MCF 10A (cell line): Measurements from ENCODE around the gene MMP24OS. TPM values are rescaled to one million over a fixed set of nuclear protein-coding genes. Genes with fewer than 3 reads are reported as not detected.

Experiments used
- BruUV-seq: library from RNA; stranded (reverse); fragments of 400-500 nt; replicated peaks from 2 replicates; lab custom pipeline; 2021; lab: Mats Ljungman, UMichigan
- CTCF ChIA-PET: fragments of 300-600 bp; sonication (Branson Sonifier 250); formaldehyde crosslinking; extraction: SDS; loops from one replicate; lab custom pipeline; 2021; ENCODE audit warnings: antibody characterized with exemption, inconsistent platforms; lab: Yijun Ruan, JAX
- POLR2A ChIA-PET: fragments of 300-600, 350-650 bp; sonication (Branson Sonifier 250); formaldehyde crosslinking; extraction: SDS; loops from one replicate; lab custom pipeline; 2020; ENCODE audit warnings: antibody characterized with exemption, inconsistent platforms; lab: Yijun Ruan, JAX
- DNase-seq: peaks from one replicate; pipeline ENCODE4 v3.0.0-alpha.2; 2018; ENCODE audit not compliant: unreplicated experiment
- H3K27ac Mint-ChIP-seq: one replicate; pipeline ENCODE4 v1.8.0; 2022; ENCODE audit warnings: mild to moderate bottlenecking, low read depth, mixed read lengths; ENCODE audit not compliant: unreplicated experiment
- H3K27me3 Mint-ChIP-seq: one replicate; pipeline ENCODE4 v1.8.0; 2022; ENCODE audit warnings: mixed read lengths; ENCODE audit not compliant: insufficient read depth, unreplicated experiment
- H3K36me3 Mint-ChIP-seq: one replicate; pipeline ENCODE4 v1.8.0; 2022; ENCODE audit warnings: mild to moderate bottlenecking, moderate library complexity, mixed read lengths; ENCODE audit not compliant: insufficient read depth, unreplicated experiment
- H3K4me1 Mint-ChIP-seq: one replicate; pipeline ENCODE4 v1.8.0; 2022; ENCODE audit warnings: mixed read lengths; ENCODE audit not compliant: insufficient read depth, unreplicated experiment
- H3K4me3 Mint-ChIP-seq: one replicate; pipeline ENCODE4 v1.8.0; 2022; ENCODE audit warnings: mild to moderate bottlenecking, moderate library complexity, mixed read lengths; ENCODE audit not compliant: unreplicated experiment
- H3K9me3 Mint-ChIP-seq: one replicate; pipeline ENCODE4 v1.8.0; 2022; ENCODE audit warnings: mixed read lengths; ENCODE audit not compliant: unreplicated experiment
- intact Hi-C: fragments of 100-400 bp; cut with micrococcal nuclease; formaldehyde crosslinking; loops from 2 replicates; pipeline ENCODE4 v1.14.1; 2022
- total RNA-seq: library from RNA; stranded (reverse); gene quantifications from 2 replicates; pipeline ENCODE4 v1.2.3, GENCODE V29; 2022
- TF ChIP-seq, protein P1 (sequence below): fragments of 200-600 bp; IDR thresholded peaks from one replicate; pipeline ENCODE4 v1.8.0; 2022; ENCODE audit warnings: antibody characterized with exemption, mild to moderate bottlenecking; ENCODE audit not compliant: unreplicated experiment

The MMP24OS gene
- total RNA-seq, 1 experiment from 2014 or later, result 52.2 TPM

DNA sequence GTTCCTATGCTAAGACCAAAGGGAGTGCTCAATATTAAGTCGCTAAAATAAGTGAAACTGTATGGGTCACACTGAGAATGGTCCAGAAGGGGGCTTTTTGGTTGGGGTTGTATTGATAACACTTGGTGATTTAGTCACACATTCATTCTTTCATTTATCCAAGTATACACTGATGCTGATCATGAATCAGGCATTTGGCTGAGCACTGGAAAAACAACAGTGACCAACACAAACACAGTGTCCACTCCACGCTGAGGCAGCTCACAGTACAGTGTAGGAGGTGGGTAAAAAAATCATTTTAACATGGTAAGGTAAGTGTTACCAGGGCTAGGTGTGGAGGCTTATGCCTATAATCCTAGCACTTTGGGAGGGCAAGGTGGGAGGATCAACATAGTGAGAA lies 23.5 kb upstream of the MMP24OS start:
- POLR2A ChIA-PET, result interaction anchor here (0.6 to 13.4 kb wide), 14 partner anchors 8 to 154 kb away, joined by 3 to 468 read pairs (median 6); partner anchors contain the start of genes EDEM2, EIF6, GDF5 and MMP24OS
- BruUV-seq, result no TSS peak
- H3K27ac Mint-ChIP-seq, result no peak overlapping the region
- TF ChIP-seq, protein P1, sequence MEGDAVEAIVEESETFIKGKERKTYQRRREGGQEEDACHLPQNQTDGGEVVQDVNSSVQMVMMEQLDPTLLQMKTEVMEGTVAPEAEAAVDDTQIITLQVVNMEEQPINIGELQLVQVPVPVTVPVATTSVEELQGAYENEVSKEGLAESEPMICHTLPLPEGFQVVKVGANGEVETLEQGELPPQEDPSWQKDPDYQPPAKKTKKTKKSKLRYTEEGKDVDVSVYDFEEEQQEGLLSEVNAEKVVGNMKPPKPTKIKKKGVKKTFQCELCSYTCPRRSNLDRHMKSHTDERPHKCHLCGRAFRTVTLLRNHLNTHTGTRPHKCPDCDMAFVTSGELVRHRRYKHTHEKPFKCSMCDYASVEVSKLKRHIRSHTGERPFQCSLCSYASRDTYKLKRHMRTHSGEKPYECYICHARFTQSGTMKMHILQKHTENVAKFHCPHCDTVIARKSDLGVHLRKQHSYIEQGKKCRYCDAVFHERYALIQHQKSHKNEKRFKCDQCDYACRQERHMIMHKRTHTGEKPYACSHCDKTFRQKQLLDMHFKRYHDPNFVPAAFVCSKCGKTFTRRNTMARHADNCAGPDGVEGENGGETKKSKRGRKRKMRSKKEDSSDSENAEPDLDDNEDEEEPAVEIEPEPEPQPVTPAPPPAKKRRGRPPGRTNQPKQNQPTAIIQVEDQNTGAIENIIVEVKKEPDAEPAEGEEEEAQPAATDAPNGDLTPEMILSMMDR, result no peak
- no peak for DNase-seq
- no peaks in the 10 kb centered on the region for H3K9me3 Mint-ChIP-seq
- intact Hi-C loops, result no loop called here
- no peaks in the 10 kb centered on the region for H3K27me3 Mint-ChIP-seq
- no peaks in the 10 kb centered on the region for H3K36me3 Mint-ChIP-seq
- no peak overlapping the region for H3K4me3 Mint-ChIP-seq
- CTCF ChIA-PET, result interaction anchor here (0.5 to 16.2 kb wide), 8 partner anchors 13 to 152 kb away, joined by 3 to 374 read pairs (median 30); partner anchors contain the start of genes EIF6 and GDF5
- H3K4me1 Mint-ChIP-seq, result peaks cover 47% of the 10 kb centered on the region

DNA sequence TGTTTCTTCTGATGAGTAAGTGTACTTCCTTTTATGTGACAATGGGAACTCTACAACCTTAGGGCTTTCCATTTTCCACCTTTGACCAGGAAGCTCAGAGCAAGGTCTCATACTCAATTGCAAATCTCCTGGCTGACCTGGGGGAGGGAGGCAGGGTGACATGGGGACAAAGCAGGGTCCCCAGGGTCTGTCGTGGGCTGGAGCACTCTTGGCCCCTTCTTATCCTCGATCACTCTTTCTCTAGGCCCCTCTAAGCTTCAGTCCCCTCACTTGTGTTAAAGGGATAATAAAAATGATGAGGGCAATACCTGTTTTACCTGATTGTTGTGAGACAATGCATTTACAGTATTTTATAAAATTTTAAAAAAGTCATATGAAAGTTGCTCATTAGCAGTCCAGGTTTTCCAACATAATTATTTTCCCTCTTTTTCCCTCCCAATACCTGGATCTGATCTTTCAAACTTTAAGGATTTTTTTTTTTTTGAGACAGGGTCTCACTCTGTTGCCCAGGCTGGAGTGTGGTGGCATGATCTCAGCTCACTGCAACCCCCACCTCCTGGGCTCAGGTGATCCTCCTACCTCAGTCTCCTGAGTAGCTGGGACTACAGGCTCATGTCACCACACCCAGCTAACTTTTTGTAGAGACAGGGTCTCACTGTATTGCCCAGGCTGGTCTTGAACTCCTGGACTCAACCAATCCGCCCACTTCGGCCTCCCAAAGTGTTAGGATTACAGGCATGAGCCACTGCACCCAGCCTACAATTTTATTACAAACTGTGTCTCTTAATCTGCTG lies 22.7 kb upstream of the MMP24OS start:
- ChIA-PET CTCF (interaction anchor here (0.6 to 16.2 kb wide), 7 partner anchors 10 to 156 kb away, joined by 3 to 374 read pairs (median 3); partner anchors contain the start of gene GDF5), POLR2A (interaction anchor here (0.7 to 13.4 kb wide), 10 partner anchors 9 to 154 kb away, joined by 3 to 253 read pairs (median 5); partner anchors contain the start of genes EDEM2, EIF6, GDF5 and UQCC1)

DNA sequence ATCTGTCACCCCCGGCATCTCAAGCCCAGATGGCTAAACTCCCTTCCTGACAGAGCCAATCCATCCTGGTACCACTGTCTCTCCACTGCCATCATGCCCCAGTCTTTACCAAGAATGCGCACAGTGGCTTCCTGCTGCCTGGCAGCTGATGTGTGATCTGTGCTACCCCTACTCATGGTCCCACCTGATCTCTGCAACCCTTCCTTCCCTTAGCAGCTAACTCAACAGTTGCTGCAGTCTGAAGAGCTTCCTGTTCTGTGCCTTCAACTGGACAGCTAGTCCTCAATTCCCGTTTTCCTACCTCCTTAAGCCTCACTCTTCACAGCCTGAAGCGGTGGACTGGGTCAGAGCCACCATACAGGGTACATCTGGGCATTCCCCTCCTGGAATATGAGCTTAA lies 21.9 kb upstream of the MMP24OS start:
- Mint-ChIP-seq H3K27ac (no peak overlapping the region), H3K27me3 (no peaks in the 10 kb centered on the region), H3K36me3 (no peaks in the 10 kb centered on the region), H3K9me3 (no peaks in the 10 kb centered on the region), H3K4me3 (no peak overlapping the region), H3K4me1 (peaks cover 32% of the 10 kb centered on the region)
- intact Hi-C loops, result no loop called here
- TF ChIP-seq, protein P1, result no peak
- CTCF ChIA-PET, result interaction anchor here (0.5 to 16.2 kb wide), 6 partner anchors 30 to 155 kb away, joined by 3 to 374 read pairs (median 3); partner anchors contain the start of gene GDF5
- no TSS peak for BruUV-seq
- DNase-seq, result no peak
- POLR2A ChIA-PET, result interaction anchor here (1.1 to 13.4 kb wide), 8 partner anchors 9 to 143 kb away, joined by 4 to 253 read pairs (median 8); partner anchors contain the start of genes EIF6 and GDF5

More for the DNA sequence above, 22.7 kb upstream of the MMP24OS start:
- Mint-ChIP-seq H3K4me1 (peaks cover 39% of the 10 kb centered on the region), H3K4me3 (no peak overlapping the region), H3K9me3 (no peaks in the 10 kb centered on the region), H3K36me3 (no peaks in the 10 kb centered on the region), H3K27ac (no peak overlapping the region), H3K27me3 (no peaks in the 10 kb centered on the region)
- TF ChIP-seq, protein P1, result no peak
- DNase-seq, result no peak
- BruUV-seq, result no TSS peak
- intact Hi-C loops, result no loop called here

DNA sequence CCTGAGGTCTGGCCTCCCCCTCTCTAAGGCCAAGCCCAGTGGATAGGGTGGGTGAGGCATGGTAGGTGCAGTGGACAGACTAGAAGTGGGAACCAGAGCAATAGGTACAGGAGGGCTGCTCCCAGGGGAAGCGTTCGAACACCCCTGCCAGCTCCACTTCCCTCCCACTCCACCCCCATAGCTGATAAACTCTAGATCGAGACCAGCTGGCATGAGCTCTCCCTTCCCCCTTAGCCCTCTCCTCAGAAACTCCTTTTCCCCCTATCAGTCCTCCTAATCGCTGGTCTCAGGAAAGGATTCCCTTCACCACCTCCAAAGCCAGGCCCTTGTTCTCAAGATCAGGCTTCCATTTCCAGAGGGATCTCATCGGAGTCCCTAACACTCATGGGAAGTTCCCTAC lies 20.3 kb upstream of the MMP24OS start:
- no peaks in the 10 kb centered on the region for H3K9me3 Mint-ChIP-seq
- no peak for DNase-seq
- TF ChIP-seq, protein P1, result no peak
- intact Hi-C loops, result no loop called here
- peaks cover 18% of the 10 kb centered on the region for H3K4me1 Mint-ChIP-seq
- no TSS peak for BruUV-seq
- CTCF ChIA-PET, result interaction anchor here (1.3 to 16.2 kb wide), 3 partner anchors 24 to 144 kb away, joined by 3 to 374 read pairs (median 5); partner anchors contain the start of gene GDF5
- POLR2A ChIA-PET, result interaction anchor here (0.8 to 13.4 kb wide), 6 partner anchors 8 to 144 kb away, joined by 3 to 253 read pairs (median 8); partner anchors contain the start of genes EIF6, GDF5 and MMP24OS
- no peak overlapping the region for H3K27ac Mint-ChIP-seq
- H3K27me3 Mint-ChIP-seq, result no peaks in the 10 kb centered on the region
- H3K36me3 Mint-ChIP-seq, result no peaks in the 10 kb centered on the region
- no peak overlapping the region for H3K4me3 Mint-ChIP-seq
